ENCODE data around the gene PPP5C. TPM values are rescaled to one million over a fixed set of nuclear protein-coding genes. Genes with fewer than 3 reads are reported as not detected.

The PPP5C gene
- total and polyA plus RNA-seq, 2 of the 8 experiments (the other 6 are each of a cell fraction or from before 2014, with no cell fraction given), result 112 to 156 TPM

- Histone ChIP-seq H3K14ac (ENCODE audit: insufficient read length) (no peak overlapping the region), H3K23ac (ENCODE audit: insufficient read length) (no peak overlapping the region), H4K91ac (replicated peaks; ENCODE audit: insufficient read length, low read length) (peak overlapping the region; percentile 91), H3K27me3 (replicated peaks in 1 of 4; ENCODE audit: control insufficient read depth in 3 of 4, extremely low read depth in 1 of 4, insufficient read depth in 3 of 4, low read length in 3 of 4) (no peaks in the 10 kb centered on the region), H3K27ac (ENCODE audit: low read depth, low read length) (peak overlapping the region; percentile 68), H2BK12ac (ENCODE audit: low read depth, low read length) (peak overlapping the region; percentile 84), H3K9ac (replicated peaks in 1 of 4; ENCODE audit: extremely low read depth in 1 of 4, low read depth in 3 of 4, low read length in 3 of 4) (peak overlapping the region in 3 of 4 experiments; percentile 7 to 54 (median 44); a peak in 3 of 7 replicates), H4K20me1 (replicated peaks in 1 of 2; ENCODE audit: control insufficient read depth in 1 of 2, insufficient read depth in 2 of 2, low read length in 2 of 2) (peaks cover 0 to 1% of the 10 kb centered on the region in 2 experiments), H3K79me2 (ENCODE audit: control insufficient read depth in 1 of 2, insufficient read depth in 2 of 2, low read length in 2 of 2) (0 out of 4 replicates have a peak, but pooled peaks cover 0 to 2% of the 10 kb centered on the region in 2 experiments), H3K36me3 (ENCODE audit: control insufficient read depth in 2 of 4, insufficient read depth in 4 of 4, low read length in 3 of 4) (peaks cover 6 to 39% (median 25%) of the 10 kb centered on the region in 4 experiments; a peak in 7 of 8 replicates), H2BK15ac (ENCODE audit: low read length) (peak overlapping the region; percentile 88), H2BK120ac (replicated peaks; ENCODE audit: low read depth, low read length) (peak overlapping the region; percentile 31), H3K79me1 (ENCODE audit: low read depth, low read length) (no peaks in the 10 kb centered on the region), H3K23me2 (ENCODE audit: low read depth, low read length) (peaks cover 8% of the 10 kb centered on the region), H4K5ac (ENCODE audit: insufficient read length, low read depth, low read length) (peak overlapping the region; percentile 17), H2AFZ (ENCODE audit: low read length) (no peak overlapping the region), H3K18ac (ENCODE audit: extremely low read depth, low read length) (peak overlapping the region; percentile 78), H4K8ac (ENCODE audit: extremely low read depth, insufficient read depth, low read length) (peak overlapping the region; percentile 99), H2AK5ac (ENCODE audit: low read depth, low read length) (peak overlapping the region; percentile 65; the same call in 1 of the 2 replicates), H3K56ac (replicated peaks; ENCODE audit: insufficient read length, low read depth, low read length) (peak overlapping the region; percentile 14), H3K9me3 (ENCODE audit: insufficient read depth in 2 of 2, low read depth in 1 of 2, low read length in 1 of 2) (peaks cover 10 to 13% of the 10 kb centered on the region in 2 experiments; a peak in 3 of 4 replicates), H2BK5ac (ENCODE audit: low read depth, low read length) (peak overlapping the region; percentile 78; the same call in 1 of the 2 replicates), H3K4me2 (ENCODE audit: insufficient read depth in 1 of 2, low read depth in 2 of 2, low read length in 2 of 2) (peak overlapping the region; percentile 51 to 62), H3K4me3 (ENCODE audit: extremely low read depth in 1 of 4, insufficient read depth in 2 of 4, low read depth in 3 of 4, low read length in 4 of 4) (peak overlapping the region; percentile 9 to 49 (median 22); a peak in 6 of 8 replicates), H3K4ac (replicated peaks; ENCODE audit: insufficient read length, low read depth, low read length) (peak overlapping the region; percentile 99), H2BK20ac (ENCODE audit: low read length) (no peak overlapping the region), H3K4me1 (replicated peaks in 1 of 4; ENCODE audit: control insufficient read depth in 3 of 4, insufficient read depth in 4 of 4, low read length in 3 of 4) (peaks cover 6 to 32% (median 27%) of the 10 kb centered on the region in 4 experiments)
- WGBS, 2 experiments (ENCODE audit: extremely low coverage in 1 of 2, insufficient coverage in 1 of 2, insufficient read length in 1 of 2, insufficient replicate concordance in 2 of 2, low coverage in 1 of 2, low lambda C conversion rate in 2 of 2, missing lambda C conversion rate in 1 of 2), result 17% methylated on average over 23 of the region's 56 CpGs; no CpG with 5 or more reads in 1 of the 2 experiments
- ChIA-PET CTCF (ENCODE audit: partially characterized antibody) (interaction anchor here (0.8 to 15.4 kb wide), 5 partner anchors 14 to 1806 kb away, joined by 3 to 145 read pairs (median 3); no protein-coding TSS in a partner anchor), POLR2A (ENCODE audit: partially characterized antibody) (interaction anchor here (0.7 to 1.5 kb wide), 4 partner anchors 23 to 108 kb away, joined by 3 to 5 read pairs (median 4); partner anchors contain the start of gene PPP5C)
- FAIRE-seq (peak; percentile 71), DNase-seq (ENCODE audit: low read depth in 1 of 2, low spot score in 2 of 2) (peak; percentile 94 to 99)
- no peak for TF ChIP-seq HDAC2 (IDR thresholded peaks at IDR 0.05; ENCODE audit: borderline replicate concordance in 1 of 2, low read depth in 2 of 2, low read length in 2 of 2)
- 0 out of 2 replicates have a peak, but pooled peaks have one; percentile 4 for TF ChIP-seq ATF3 (IDR thresholded peaks at IDR 0.05; ENCODE audit: insufficient read depth, low read depth, low read length)
- TF ChIP-seq NANOG (IDR thresholded peaks at IDR 0.05; ENCODE audit: insufficient read depth, low read depth, low read length, poor library complexity, severe bottlenecking), result no peak
- TF ChIP-seq GABPA (IDR thresholded peaks at IDR 0.05; ENCODE audit: borderline replicate concordance, insufficient read depth, low read length), result 0 out of 2 replicates have a peak, but pooled peaks have one; percentile 52
- TF ChIP-seq CHD2 (IDR thresholded peaks at IDR 0.05; ENCODE audit: low read length), result no peak
- no peak for TF ChIP-seq KDM5A (IDR thresholded peaks at IDR 0.05; ENCODE audit: low read length)
- TF ChIP-seq POLR2A (IDR thresholded peaks at IDR 0.05; ENCODE audit: control extremely low read depth in 1 of 2, low read depth in 2 of 2, low read length in 2 of 2), result peak in 1 of 2 experiments; percentile 87; a peak in 2 of 3 replicates
- no peak for TF ChIP-seq POU5F1 (IDR thresholded peaks at IDR 0.05; ENCODE audit: low read depth, low read length)
- TF ChIP-seq BCL11A (IDR thresholded peaks at IDR 0.05; ENCODE audit: low read depth in 2 of 2, low read length in 2 of 2), result no peak
- peak; percentile 61 for TF ChIP-seq PHF8 (conservative IDR thresholded peaks at IDR 0.05; ENCODE audit: low read depth, low read length)
These were observed 43.0 kb upstream of the PPP5C start for GRCh38 chr19:46303691-46304397.

Measured in H1 (cell line).